H1 (cell line): ENCODE data around the gene RIPOR2. TPM values are rescaled to one million over a fixed set of nuclear protein-coding genes. Genes with fewer than 3 reads are reported as not detected.

Source experiments
- CTCF ChIA-PET: fragments of 300-600 bp; sonication (Branson Sonifier 250); formaldehyde crosslinking; loops from one replicate; lab custom pipeline; 2021; ENCODE audit not compliant: partially characterized antibody; lab: Charles Lee
- POLR2A ChIA-PET: fragments of 300-600 bp; sonication (Branson Sonifier 250); formaldehyde crosslinking; loops from one replicate; lab custom pipeline; 2021; ENCODE audit warnings: inconsistent platforms; ENCODE audit not compliant: partially characterized antibody; lab: Charles Lee
- DNase-seq, 2 experiments: peaks; one replicate each; pipeline versions ENCODE4 v3.0.0 to v3.0.0-alpha.2; 2010 to 2022; ENCODE audit warnings: low spot score in 2 of 2, low read depth in 1 of 2, mixed read lengths in 1 of 2
- FAIRE-seq: peaks from 2 replicates; lab custom pipeline; 2011; peaks lifted over from hg19 to GRCh38; lab: Jason Lieb, UNC
- H2AFZ ChIP-seq: 2 replicates; pipeline ENCODE4 v1.8.1; 2012; ENCODE audit warnings: low read length, inconsistent platforms
- H2AK5ac ChIP-seq: 2 replicates; pipeline ENCODE4 v1.6.1; 2013; ENCODE audit warnings: low read depth, low read length
- H2BK120ac ChIP-seq: replicated peaks from 2 replicates; pipeline ENCODE3; 2013; ENCODE audit warnings: low read depth, low read length, inconsistent platforms
- H2BK12ac ChIP-seq: 2 replicates; pipeline ENCODE4 v1.6.1; 2013; ENCODE audit warnings: low read depth, low read length
- H2BK15ac ChIP-seq: 2 replicates; pipeline ENCODE4 v1.6.1; 2013; ENCODE audit warnings: low read length
- H2BK20ac ChIP-seq: 2 replicates; pipeline ENCODE4 v1.6.1; 2013; ENCODE audit warnings: low read length
- H2BK5ac ChIP-seq: 2 replicates; pipeline ENCODE4 v1.6.1; 2013; ENCODE audit warnings: low read depth, low read length
- H3K14ac ChIP-seq: 2 replicates; pipeline ENCODE4 v1.6.1; 2013; ENCODE audit warnings: inconsistent platforms; ENCODE audit not compliant: insufficient read length
- H3K18ac ChIP-seq: 2 replicates; pipeline ENCODE4 v1.6.1; 2013; ENCODE audit warnings: low read length; ENCODE audit errors: extremely low read depth
- H3K23ac ChIP-seq: 2 replicates; pipeline ENCODE4 v1.6.1; 2013; ENCODE audit warnings: inconsistent platforms; ENCODE audit not compliant: insufficient read length
- H3K23me2 ChIP-seq: 2 replicates; pipeline ENCODE4 v1.6.1; 2013; ENCODE audit warnings: low read depth, low read length
- H3K27ac ChIP-seq: 2 replicates; pipeline ENCODE4 v1.6.1; 2011; ENCODE audit warnings: low read depth, low read length, inconsistent platforms
- H3K27me3 ChIP-seq, 4 experiments: replicated peaks in 1 of 4; 1 replicate in 1 of 4; 2 replicates in 3 of 4; pipeline versions ENCODE4 v1.6.1 to v1.8.1; 2011 to 2013; ENCODE audit warnings: low read length in 3 of 4, mild to moderate bottlenecking in 3 of 4, inconsistent platforms in 2 of 4, mixed read lengths in 2 of 4, moderate library complexity in 1 of 4; ENCODE audit not compliant: control insufficient read depth in 3 of 4, insufficient read depth in 3 of 4; ENCODE audit errors: extremely low read depth in 1 of 4
- H3K36me3 ChIP-seq, 4 experiments: 2 replicates each; pipeline versions ENCODE4 v1.6.1 to v1.8.1; 2011 to 2013; ENCODE audit warnings: mild to moderate bottlenecking in 4 of 4, low read length in 3 of 4, moderate library complexity in 2 of 4, control low read depth in 1 of 4, inconsistent platforms in 1 of 4; ENCODE audit not compliant: insufficient read depth in 4 of 4, control insufficient read depth in 2 of 4
- H3K4ac ChIP-seq: replicated peaks from 2 replicates; pipeline ENCODE3; 2013; ENCODE audit warnings: low read length, low read depth, mixed read lengths, inconsistent platforms; ENCODE audit not compliant: insufficient read length
- H3K4me1 ChIP-seq, 4 experiments: replicated peaks in 1 of 4; 1 replicate in 1 of 4; 2 replicates in 3 of 4; pipeline versions ENCODE4 v1.6.1 to v1.8.1; 2011 to 2013; ENCODE audit warnings: low read length in 3 of 4, inconsistent platforms in 2 of 4, mixed read lengths in 1 of 4; ENCODE audit not compliant: insufficient read depth in 4 of 4, control insufficient read depth in 3 of 4
- H3K4me2 ChIP-seq, 2 experiments: 2 replicates each; pipeline versions ENCODE4 v1.6.1 to v1.8.1; 2011 to 2013; ENCODE audit warnings: low read depth in 2 of 2, low read length in 2 of 2, control low read depth in 1 of 2, inconsistent platforms in 1 of 2, mild to moderate bottlenecking in 1 of 2; ENCODE audit not compliant: insufficient read depth in 1 of 2
- H3K4me3 ChIP-seq, 4 experiments: fragments of 200-600, 300-600 bp in 1 of 4; sonication (generic), shearing (Covaris generic), sonication (Bioruptor Twin) in 1 of 4; 2 replicates each; pipeline versions ENCODE4 v1.5.1 to v1.8.1; 2011 to 2016; ENCODE audit warnings: low read length in 4 of 4, low read depth in 3 of 4, control low read depth in 2 of 4, inconsistent platforms in 2 of 4, mild to moderate bottlenecking in 2 of 4, mixed read lengths in 1 of 4, moderate library complexity in 1 of 4; ENCODE audit not compliant: insufficient read depth in 2 of 4; ENCODE audit errors: extremely low read depth in 1 of 4
- H3K56ac ChIP-seq: replicated peaks from 2 replicates; pipeline ENCODE3; 2013; ENCODE audit warnings: low read depth, mild to moderate bottlenecking, mixed read lengths, low read length, inconsistent platforms; ENCODE audit not compliant: insufficient read length
- H3K79me1 ChIP-seq: 2 replicates; pipeline ENCODE4 v1.6.1; 2013; ENCODE audit warnings: low read depth, low read length, control low read depth
- H3K79me2 ChIP-seq, 2 experiments: 2 replicates each; pipeline versions ENCODE4 v1.6.1 to v1.8.1; 2012 to 2013; ENCODE audit warnings: low read length in 2 of 2, mild to moderate bottlenecking in 2 of 2, inconsistent platforms in 1 of 2; ENCODE audit not compliant: insufficient read depth in 2 of 2, control insufficient read depth in 1 of 2
- H3K9ac ChIP-seq, 4 experiments: replicated peaks in 1 of 4; 1 replicate in 1 of 4; 2 replicates in 3 of 4; pipeline versions ENCODE4 v1.6.1 to v1.8.1; 2011 to 2013; ENCODE audit warnings: low read depth in 3 of 4, low read length in 3 of 4, control low read depth in 2 of 4, mild to moderate bottlenecking in 2 of 4, moderate library complexity in 2 of 4, inconsistent platforms in 1 of 4; ENCODE audit errors: extremely low read depth in 1 of 4
- H3K9me3 ChIP-seq, 2 experiments: 2 replicates each; pipeline versions ENCODE4 v1.6.1 to v1.8.1; 2012 to 2013; ENCODE audit warnings: mild to moderate bottlenecking in 2 of 2, moderate library complexity in 2 of 2, control low read depth in 1 of 2, inconsistent platforms in 1 of 2, low read depth in 1 of 2, low read length in 1 of 2, mixed read lengths in 1 of 2; ENCODE audit not compliant: insufficient read depth in 2 of 2
- H4K20me1 ChIP-seq, 2 experiments: replicated peaks in 1 of 2; 2 replicates each; pipeline versions ENCODE3 to v1.8.1; 2011 to 2013; ENCODE audit warnings: inconsistent platforms in 2 of 2, low read length in 2 of 2, mild to moderate bottlenecking in 1 of 2; ENCODE audit not compliant: insufficient read depth in 2 of 2, control insufficient read depth in 1 of 2
- H4K5ac ChIP-seq: 2 replicates; pipeline ENCODE4 v1.6.1; 2013; ENCODE audit warnings: low read length, low read depth, mixed read lengths, inconsistent platforms; ENCODE audit not compliant: insufficient read length
- H4K8ac ChIP-seq: 2 replicates; pipeline ENCODE4 v1.8.0; 2013; ENCODE audit warnings: mild to moderate bottlenecking, moderate library complexity, low read length, inconsistent platforms; ENCODE audit not compliant: insufficient read depth; ENCODE audit errors: extremely low read depth
- H4K91ac ChIP-seq: replicated peaks from 2 replicates; pipeline ENCODE3; 2013; ENCODE audit warnings: low read length, mixed read lengths, inconsistent platforms; ENCODE audit not compliant: insufficient read length
- ATF3 ChIP-seq: IDR thresholded peaks from 2 replicates; pipeline ENCODE4 v1.6.1; 2011; ENCODE audit warnings: low read depth, mild to moderate bottlenecking, low read length; ENCODE audit not compliant: insufficient read depth
- EP300 ChIP-seq, 2 experiments: IDR thresholded peaks; 1 replicate in 1 of 2; 2 replicates in 1 of 2; pipeline ENCODE4 v1.6.1; 2011 to 2012; ENCODE audit warnings: low read depth in 2 of 2, low read length in 2 of 2, mild to moderate bottlenecking in 2 of 2, borderline replicate concordance in 1 of 2, inconsistent platforms in 1 of 2, moderate library complexity in 1 of 2
- GTF2F1 ChIP-seq: IDR thresholded peaks from 2 replicates; pipeline ENCODE4 v1.6.1; 2012; ENCODE audit warnings: low read depth, low read length, improper control_type of control experiment, borderline replicate concordance
- JUND ChIP-seq: IDR thresholded peaks from 2 replicates; pipeline ENCODE4 v1.6.1; 2011; ENCODE audit warnings: mild to moderate bottlenecking, improper control_type of control experiment, low read length
- KDM4A ChIP-seq: IDR thresholded peaks from one replicate; pipeline ENCODE4 v1.7.1; 2012; ENCODE audit warnings: low read depth, mild to moderate bottlenecking, moderate library complexity, low read length, inconsistent platforms; ENCODE audit not compliant: severe bottlenecking
- RXRA ChIP-seq: IDR thresholded peaks from 2 replicates; pipeline ENCODE4 v1.6.1; 2011; ENCODE audit warnings: low read depth, mild to moderate bottlenecking, low read length, moderate library complexity; ENCODE audit not compliant: insufficient read depth
- SAP30 ChIP-seq: fragments of 300-600 bp; sonication (generic); IDR thresholded peaks from 2 replicates; pipeline ENCODE4 v1.7.1; 2012; ENCODE audit warnings: low read length, moderate library complexity, mild to moderate bottlenecking, inconsistent platforms; ENCODE audit not compliant: insufficient read depth, insufficient replicate concordance
- SUZ12 ChIP-seq: fragments of 200-600 bp; sonication (generic); IDR thresholded peaks from 2 replicates; pipeline ENCODE4 v1.6.1; 2012; ENCODE audit warnings: mild to moderate bottlenecking, inconsistent platforms, low read length, moderate library complexity, mixed read lengths
- TBP ChIP-seq: IDR thresholded peaks from 2 replicates; pipeline ENCODE4 v1.6.1; 2011; ENCODE audit warnings: low read depth, low read length, improper control_type of control experiment
- YY1 ChIP-seq: IDR thresholded peaks from 2 replicates; pipeline ENCODE4 v1.6.1; 2011; ENCODE audit warnings: low read depth, mild to moderate bottlenecking, low read length
- WGBS, 2 experiments: shearing (Covaris generic) in 1 of 2; methylation state at CpG; one replicate each; pipeline versions ENCODE4 v1.1.6 to v1.1.7; 2013 to 2015; ENCODE audit warnings: low lambda C conversion rate in 2 of 2, mixed read lengths in 2 of 2, inconsistent platforms in 1 of 2, low coverage in 1 of 2, missing lambda C conversion rate in 1 of 2; ENCODE audit not compliant: insufficient replicate concordance in 2 of 2, insufficient coverage in 1 of 2, insufficient read length in 1 of 2; ENCODE audit errors: extremely low coverage in 1 of 2, missing lambda C conversion rate in 1 of 2; 5-methylcytosine and 5-hydroxymethylcytosine counted together
- polyA plus RNA-seq, 7 experiments: library from polyadenylated mRNA; depleted of rRNA in 3 of 7; stranded (reverse) in 5 of 7; unstranded in 2 of 7; fragments of >200 nt in 5 of 7; fragments of 200-250 nt in 2 of 7; gene quantifications; 1 replicate in 5 of 7; 2 replicates in 1 of 7; 4 replicates in 1 of 7; pipeline versions ENCODE4 v1.2.1 to v1.2.3, GENCODE V29; 2011 to 2013; ENCODE audit warnings: missing spikeins in 2 of 7, mixed read lengths in 2 of 7
- total RNA-seq: library from RNA; stranded (reverse); fragmentation: NEBNext Ultra II Directional; extraction: Animal tissue kit (Norgen Biotek cat#: 25700); gene quantifications from 2 replicates; pipeline ENCODE4 v1.2.1, GENCODE V29; 2021

RIPOR2 gene
- total and polyA plus RNA-seq, 2 of the 8 experiments (the other 6 are each of a cell fraction or from before 2014, with no cell fraction given) = 16.7 to 45.6 TPM

GRCh38 chr6:24788031-24788665 is 147.6 kb downstream of the RIPOR2 start:
- Histone ChIP-seq H2AFZ (no peak overlapping the region), H3K36me3 (peaks cover 2 to 49% (median 28%) of the 10 kb centered on the region in 4 experiments; a peak in 7 of 8 replicates), H3K56ac (no peak overlapping the region), H4K8ac (no peak overlapping the region), H4K5ac (no peak overlapping the region), H3K4ac (no peak overlapping the region), H2BK12ac (no peak overlapping the region), H4K20me1 (no peaks in the 10 kb centered on the region), H3K4me2 (no peak overlapping the region), H3K14ac (no peak overlapping the region), H2BK5ac (no peak overlapping the region), H3K23me2 (no peaks in the 10 kb centered on the region; the same call in 1 of the 2 replicates), H3K79me2 (no peaks in the 10 kb centered on the region), H4K91ac (no peak overlapping the region), H3K9ac (no peak overlapping the region), H3K27ac (no peak overlapping the region), H2BK15ac (no peak overlapping the region), H2BK20ac (no peak overlapping the region), H3K79me1 (no peaks in the 10 kb centered on the region), H3K4me1 (no peaks in the 10 kb centered on the region), H3K9me3 (no peaks in the 10 kb centered on the region), H3K27me3 (no peaks in the 10 kb centered on the region), H2AK5ac (no peak overlapping the region), H3K4me3 (no peak overlapping the region), H2BK120ac (no peak overlapping the region), H3K18ac (no peak overlapping the region), H3K23ac (no peak overlapping the region)
- WGBS, 2 experiments = 86% methylated on average over 4 of the region's 4 CpGs; no CpG with 5 or more reads in 1 of the 2 experiments
- ChIA-PET CTCF (interaction anchor here (1.0 to 2.1 kb wide), 2 partner anchors 204 to 226 kb away, joined by 3 to 7 read pairs; no protein-coding TSS in a partner anchor), POLR2A (interaction anchor here (0.7 to 1.0 kb wide), 3 partner anchors 8 to 67 kb away, joined by 3 read pairs; no protein-coding TSS in a partner anchor)
- TF ChIP-seq EP300 (IDR thresholded peaks at IDR 0.05; ENCODE audit: borderline replicate concordance in 1 of 2, low read depth in 2 of 2, low read length in 2 of 2) (no peak), YY1 (no peak), SAP30 (no peak), SUZ12 (no peak), JUND (no peak), ATF3 (no peak), KDM4A (no peak), TBP (no peak), RXRA (no peak), GTF2F1 (no peak)
- DNase-seq = no peak
- FAIRE-seq = no peak
